SU-DHL-6 (cell line): ENCODE measurements around the gene TC2N.

Experiments
- H2AFZ ChIP-seq: fragments of 200-600 bp; sonication (generic); 2 replicates; pipeline ENCODE4 v1.6.1; 2014; ENCODE audit warnings: low read depth, mild to moderate bottlenecking, moderate library complexity, mixed read lengths, antibody characterized with exemption, low read length; ENCODE audit not compliant: severe bottlenecking
- H3F3A ChIP-seq: fragments of 200-600 bp; shearing (Covaris generic); 2 replicates; pipeline ENCODE4 v1.6.0; 2016; ENCODE audit warnings: antibody characterized with exemption, mild to moderate bottlenecking; ENCODE audit not compliant: insufficient read depth
- H3K27ac ChIP-seq: fragments of 200-600 bp; sonication (generic); 2 replicates; pipeline ENCODE4 v1.5.1; 2016; ENCODE audit warnings: low read depth, mild to moderate bottlenecking, low read length, moderate library complexity, mixed read lengths
- H3K27me3 ChIP-seq: fragments of 200-600 bp; sonication (generic), shearing (Covaris generic); 2 replicates; pipeline ENCODE4 v1.6.0; 2014; ENCODE audit warnings: mild to moderate bottlenecking, low read length
- H3K36me3 ChIP-seq: fragments of 200-600 bp; sonication (generic); 2 replicates; pipeline ENCODE4 v1.6.1; 2014; ENCODE audit warnings: mild to moderate bottlenecking, low read length, mixed read lengths
- H3K4me2 ChIP-seq: fragments of 300-600, 200-600 bp; shearing (Covaris generic), sonication (generic); 2 replicates; pipeline ENCODE4 v1.6.0; 2014; ENCODE audit warnings: low read length, low read depth, mild to moderate bottlenecking; ENCODE audit not compliant: poor library complexity, severe bottlenecking
- H3K4me3 ChIP-seq: fragments of 200-600 bp; sonication (generic); 2 replicates; pipeline ENCODE4 v1.5.1; 2014; ENCODE audit warnings: antibody characterized with exemption, low read length, mild to moderate bottlenecking, mixed read lengths; ENCODE audit not compliant: insufficient read depth, poor library complexity, severe bottlenecking
- H3K79me2 ChIP-seq: fragments of 200-600 bp; sonication (generic); 2 replicates; pipeline ENCODE4 v1.6.1; 2014; ENCODE audit warnings: mild to moderate bottlenecking, low read length, moderate library complexity; ENCODE audit not compliant: insufficient read depth
- H3K9ac ChIP-seq: fragments of 200-600 bp; sonication (generic); 2 replicates; pipeline ENCODE4 v1.7.0; 2014; ENCODE audit warnings: mild to moderate bottlenecking, low read length
- H3K9me2 ChIP-seq: fragments of 200-600 bp; sonication (generic); replicated peaks from 2 replicates; pipeline ENCODE4 v1.6.1; 2014; ENCODE audit warnings: low read length; ENCODE audit not compliant: insufficient read depth
- H3K9me3 ChIP-seq: fragments of 200-600 bp; sonication (generic); 2 replicates; pipeline ENCODE4 v1.6.1; 2014; ENCODE audit warnings: low read length, mixed read lengths; ENCODE audit not compliant: insufficient read depth
- H4K20me1 ChIP-seq: fragments of 200-600 bp; sonication (generic); 2 replicates; pipeline ENCODE4 v1.6.1; 2014; ENCODE audit warnings: low read depth, mild to moderate bottlenecking, antibody characterized with exemption, low read length, moderate library complexity, mixed read lengths
- EZH2phosphoT487 ChIP-seq: fragments of 200-600 bp; sonication (generic), shearing (Covaris generic); conservative IDR thresholded peaks from 2 replicates; pipeline ENCODE4 v1.6.1; 2018; ENCODE audit warnings: mild to moderate bottlenecking, antibody characterized with exemption, low read length, moderate library complexity, mixed read lengths
- TF ChIP-seq, protein P1 (sequence below): fragments of 200-600 bp; sonication (generic); IDR thresholded peaks from one replicate; pipeline ENCODE4 v1.5.1; 2017; ENCODE audit warnings: antibody characterized with exemption, mild to moderate bottlenecking, low read length, moderate library complexity; ENCODE audit not compliant: insufficient read depth, poor library complexity, severe bottlenecking

The TC2N gene

DNA sequence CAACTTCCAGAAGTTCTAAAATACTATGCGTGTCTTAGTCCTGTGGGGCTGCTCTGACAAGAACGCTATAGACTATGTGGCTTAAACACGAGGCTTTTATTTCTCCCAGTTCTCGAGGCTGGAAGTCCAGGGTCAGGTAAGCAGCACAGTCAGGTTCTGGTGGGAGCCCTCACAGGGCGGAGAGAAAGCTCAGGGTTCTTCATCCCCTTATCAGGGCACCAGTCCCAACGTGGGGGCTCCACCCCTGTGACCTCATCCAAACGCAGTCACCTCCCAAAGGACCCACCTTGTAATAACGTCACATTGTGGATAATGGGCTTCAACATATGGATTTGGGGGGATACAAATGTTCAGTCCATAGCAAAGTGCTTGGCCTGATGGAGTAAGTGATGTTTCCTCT, 37.1 kb upstream of the TC2N start:
- no peaks in the 10 kb centered on the region for H3K9me2 ChIP-seq
- no peaks in the 10 kb centered on the region for H3K9me3 ChIP-seq
- TF ChIP-seq, protein P1, sequence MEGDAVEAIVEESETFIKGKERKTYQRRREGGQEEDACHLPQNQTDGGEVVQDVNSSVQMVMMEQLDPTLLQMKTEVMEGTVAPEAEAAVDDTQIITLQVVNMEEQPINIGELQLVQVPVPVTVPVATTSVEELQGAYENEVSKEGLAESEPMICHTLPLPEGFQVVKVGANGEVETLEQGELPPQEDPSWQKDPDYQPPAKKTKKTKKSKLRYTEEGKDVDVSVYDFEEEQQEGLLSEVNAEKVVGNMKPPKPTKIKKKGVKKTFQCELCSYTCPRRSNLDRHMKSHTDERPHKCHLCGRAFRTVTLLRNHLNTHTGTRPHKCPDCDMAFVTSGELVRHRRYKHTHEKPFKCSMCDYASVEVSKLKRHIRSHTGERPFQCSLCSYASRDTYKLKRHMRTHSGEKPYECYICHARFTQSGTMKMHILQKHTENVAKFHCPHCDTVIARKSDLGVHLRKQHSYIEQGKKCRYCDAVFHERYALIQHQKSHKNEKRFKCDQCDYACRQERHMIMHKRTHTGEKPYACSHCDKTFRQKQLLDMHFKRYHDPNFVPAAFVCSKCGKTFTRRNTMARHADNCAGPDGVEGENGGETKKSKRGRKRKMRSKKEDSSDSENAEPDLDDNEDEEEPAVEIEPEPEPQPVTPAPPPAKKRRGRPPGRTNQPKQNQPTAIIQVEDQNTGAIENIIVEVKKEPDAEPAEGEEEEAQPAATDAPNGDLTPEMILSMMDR: no peak
- TF ChIP-seq EZH2phosphoT487: no peak
- H3K27ac ChIP-seq: no peak overlapping the region
- no peak overlapping the region for H3K4me3 ChIP-seq
- H3K27me3 ChIP-seq: no peaks in the 10 kb centered on the region
- no peaks in the 10 kb centered on the region for H3K79me2 ChIP-seq
- H4K20me1 ChIP-seq: no peaks in the 10 kb centered on the region
- H3K36me3 ChIP-seq: no peaks in the 10 kb centered on the region
- no peak overlapping the region for H2AFZ ChIP-seq
- H3F3A ChIP-seq: no peaks in the 10 kb centered on the region
- no peak overlapping the region for H3K9ac ChIP-seq
- no peak overlapping the region for H3K4me2 ChIP-seq

GRCh38 chr14:91903070-91903469, 35.7 kb upstream of the TC2N start:
- Histone ChIP-seq H3K27ac (no peak overlapping the region), H3K9me3 (no peaks in the 10 kb centered on the region), H3K79me2 (no peaks in the 10 kb centered on the region), H3K9ac (no peak overlapping the region), H2AFZ (no peak overlapping the region), H4K20me1 (no peaks in the 10 kb centered on the region), H3K36me3 (no peaks in the 10 kb centered on the region), H3K27me3 (no peaks in the 10 kb centered on the region), H3K4me2 (no peak overlapping the region), H3F3A (no peaks in the 10 kb centered on the region), H3K4me3 (no peak overlapping the region), H3K9me2 (no peaks in the 10 kb centered on the region)
- TF ChIP-seq, protein P1: no peak
- no peak for TF ChIP-seq EZH2phosphoT487

- Histone ChIP-seq H3K4me2 (no peak overlapping the region), H3K9ac (no peak overlapping the region), H3K4me3 (no peak overlapping the region), H4K20me1 (no peaks in the 10 kb centered on the region), H3F3A (no peaks in the 10 kb centered on the region), H3K79me2 (no peaks in the 10 kb centered on the region), H3K36me3 (no peaks in the 10 kb centered on the region), H2AFZ (no peak overlapping the region), H3K9me2 (no peaks in the 10 kb centered on the region), H3K9me3 (no peaks in the 10 kb centered on the region), H3K27me3 (no peaks in the 10 kb centered on the region), H3K27ac (no peak overlapping the region)
- TF ChIP-seq, protein P1: no peak
- no peak for TF ChIP-seq EZH2phosphoT487
These were observed 35.0 kb upstream of the TC2N start for GRCh38 chr14:91902336-91902735.
